GM21737 (cell line): Measurements from ENCODE around the gene RGS5.
"Not testable (repeated sequence)": the region's sequence is repeated elsewhere in the genome, so short reads cannot be mapped to it uniquely, and the experiment has no call there.

Source experiments
- ATAC-seq: cut with Tn5 transposase; IDR thresholded peaks from one replicate; pipeline ENCODE4 v1.9.1; 2021; ENCODE audit warnings: mild to moderate bottlenecking, moderate library complexity; ENCODE audit not compliant: unreplicated experiment

Gene RGS5

GRCh38 chr1:163202833-163203451 lies at the start of gene RGS5:
Gene RGS5, minus strand, starts transcription at chr1:163202916. Its CDS starts 81 bp downstream, at chr1:163202835.
- no peak for ATAC-seq

- no peak for ATAC-seq
These were observed 47.8 kb upstream of the RGS5 start for GRCh38 chr1:163250382-163250974.

GRCh38 chr1:163248064-163248463 lies 45.3 kb upstream of the RGS5 start:
- no peak for ATAC-seq

GRCh38 chr1:163244648-163245047 lies 41.9 kb upstream of the RGS5 start:
- ATAC-seq: not testable (repeated sequence)

- ATAC-seq: no peak
These were observed 39.0 kb upstream of the RGS5 start for GRCh38 chr1:163241746-163242145.

GRCh38 chr1:163240705-163241104 lies 38.0 kb upstream of the RGS5 start:
- ATAC-seq: no peak

- ATAC-seq: not testable (repeated sequence)
These were observed 30.9 kb upstream of the RGS5 start for GRCh38 chr1:163233643-163234042.

GRCh38 chr1:163231385-163231784 lies 28.7 kb upstream of the RGS5 start:
- ATAC-seq: no peak

- ATAC-seq: no peak
These were observed 28.1 kb upstream of the RGS5 start for GRCh38 chr1:163230827-163231226.

GRCh38 chr1:163228271-163228670 lies 25.6 kb upstream of the RGS5 start:
- not testable (repeated sequence) for ATAC-seq

- no peak for ATAC-seq
These were observed 24.4 kb upstream of the RGS5 start for GRCh38 chr1:163227126-163227525.

GRCh38 chr1:163213626-163214025 lies 10.9 kb upstream of the RGS5 start:
- ATAC-seq: no peak

GRCh38 chr1:163211667-163212066 lies 9.0 kb upstream of the RGS5 start:
- ATAC-seq: no peak

GRCh38 chr1:163205513-163205912 lies 2.8 kb upstream of the RGS5 start:
- ATAC-seq: no peak

GRCh38 chr1:163203561-163203960 lies 845 bp upstream of the RGS5 start:
- ATAC-seq: no peak

GRCh38 chr1:163201906-163202305 lies 810 bp downstream of the RGS5 start:
- ATAC-seq: no peak

GRCh38 chr1:163197022-163197421 lies 5.7 kb downstream of the RGS5 start:
- no peak for ATAC-seq

GRCh38 chr1:163196449-163196787 lies 6.3 kb downstream of the RGS5 start:
- ATAC-seq: no peak

GRCh38 chr1:163195728-163196448 lies 6.8 kb downstream of the RGS5 start:
- ATAC-seq: no peak

GRCh38 chr1:163191301-163191700 lies 11.4 kb downstream of the RGS5 start:
- ATAC-seq: no peak

GRCh38 chr1:163188947-163189346 lies 13.8 kb downstream of the RGS5 start:
- no peak for ATAC-seq

- no peak for ATAC-seq
These were observed 14.9 kb downstream of the RGS5 start for GRCh38 chr1:163187849-163188248.
